GM12878 (cell line): ENCODE data around the gene TOP2A. TPM values are rescaled to one million over a fixed set of nuclear protein-coding genes. Genes with fewer than 3 reads are reported as not detected.

ENCODE experiments used
- ATAC-seq: fragments of 200-7000 bp; cut with Tn5 transposase; 3 replicates; pipeline ENCODE4 v1.9.1; 2020; ENCODE audit warnings: mild to moderate bottlenecking, moderate library complexity
- BruUV-seq: library from RNA; stranded (reverse); fragments of 400-500 nt; replicated peaks from 2 replicates; lab custom pipeline; 2021; lab: Mats Ljungman, UMichigan
- CTCF ChIA-PET: fragments of 300-600 bp; sonication (Branson Sonifier 250); formaldehyde crosslinking; extraction: SDS; loops from one replicate; lab custom pipeline; 2021; ENCODE audit warnings: inconsistent platforms; lab: Yijun Ruan, JAX
- POLR2A ChIA-PET: fragments of 350-600 bp; formaldehyde crosslinking; extraction: SDS; loops from one replicate; lab custom pipeline; 2021; ENCODE audit warnings: inconsistent platforms; lab: Charles Lee
- RAD21 ChIA-PET: fragments of 300-600 bp; sonication (Branson Sonifier 250); formaldehyde crosslinking; loops from one replicate; lab custom pipeline; 2023; ENCODE audit warnings: antibody characterized with exemption; ENCODE audit not compliant: unreplicated experiment; lab: Charles Lee
- SMC1A ChIA-PET: fragments of 300-600 bp; sonication (Branson Sonifier 250); formaldehyde crosslinking; loops from one replicate; lab custom pipeline; 2023; ENCODE audit not compliant: unreplicated experiment, uncharacterized antibody; lab: Charles Lee
- DNase-seq: peaks from one replicate; pipeline ENCODE4 v3.0.0-alpha.2; 2011; ENCODE audit warnings: low read depth, low spot score
- FAIRE-seq: peaks from 3 replicates; lab custom pipeline; 2011; peaks lifted over from hg19 to GRCh38; lab: Jason Lieb, UNC
- H2AFZ ChIP-seq: 2 replicates; pipeline ENCODE4 v1.6.0; 2011; ENCODE audit warnings: low read depth, low read length, control low read depth; ENCODE audit not compliant: control insufficient read depth
- H3K27ac ChIP-seq: 2 replicates; pipeline ENCODE4 v1.5.1; 2011; ENCODE audit warnings: control low read depth; ENCODE audit not compliant: control insufficient read depth, insufficient read depth
- H3K27me3 ChIP-seq, 2 experiments: replicated peaks in 1 of 2; 2 replicates each; pipeline versions ENCODE4 v1.6.0 to v1.6.1; 2011; ENCODE audit warnings: low read length in 1 of 2; ENCODE audit not compliant: control insufficient read depth in 2 of 2, insufficient read depth in 2 of 2
- H3K36me3 ChIP-seq, 2 experiments: 2 replicates each; pipeline ENCODE4 v1.5.1; 2011; ENCODE audit warnings: low read length in 1 of 2; ENCODE audit not compliant: control insufficient read depth in 2 of 2, insufficient read depth in 2 of 2
- H3K4me1 ChIP-seq: 2 replicates; pipeline ENCODE4 v1.6.1; 2011; ENCODE audit warnings: mild to moderate bottlenecking, low read length, moderate library complexity, mixed read lengths; ENCODE audit not compliant: control insufficient read depth, insufficient read depth
- H3K4me2 ChIP-seq: 2 replicates; pipeline ENCODE4 v1.6.0; 2011; ENCODE audit warnings: control low read depth; ENCODE audit not compliant: control insufficient read depth, insufficient read depth
- H3K4me3 ChIP-seq: fragments of 200-600 bp; sonication (generic); 2 replicates; pipeline ENCODE4 v1.5.1; 2016
- H3K79me2 ChIP-seq: 2 replicates; pipeline ENCODE4 v1.6.0; 2011; ENCODE audit warnings: low read length; ENCODE audit not compliant: control insufficient read depth, insufficient read depth
- H3K9ac ChIP-seq: 2 replicates; pipeline ENCODE4 v1.8.0; 2011; ENCODE audit warnings: low read length, control low read depth, mixed read lengths; ENCODE audit not compliant: control insufficient read depth, insufficient read depth
- H3K9me3 ChIP-seq: replicated peaks from 3 replicates; pipeline ENCODE4 v1.5.1; 2011; ENCODE audit warnings: mild to moderate bottlenecking, low read length; ENCODE audit not compliant: control insufficient read depth, insufficient read depth
- H4K20me1 ChIP-seq: 2 replicates; pipeline ENCODE4 v1.6.0; 2011; ENCODE audit not compliant: control insufficient read depth, insufficient read depth
- EP300 ChIP-seq, 2 experiments: fragments of 150-350 bp in 1 of 2; IDR thresholded peaks; 2 replicates each; pipeline ENCODE4 v1.6.1; 2011 to 2012; ENCODE audit warnings: low read depth in 2 of 2, low read length in 2 of 2, borderline replicate concordance in 1 of 2, improper control_type of control experiment in 1 of 2, inconsistent platforms in 1 of 2; ENCODE audit not compliant: control insufficient read depth in 1 of 2
- HDAC6 ChIP-seq: fragments of 200-600 bp; sonication (generic); IDR thresholded peaks from one replicate; pipeline ENCODE4 v1.8.0; 2017; ENCODE audit warnings: antibody characterized with exemption; ENCODE audit not compliant: unreplicated experiment
- KDM1A ChIP-seq: fragments of 200-600 bp; sonication (generic); IDR thresholded peaks from 2 replicates; pipeline ENCODE4 v1.6.1; 2016; ENCODE audit warnings: borderline replicate concordance
- MTA3 ChIP-seq: IDR thresholded peaks from 2 replicates; pipeline ENCODE4 v1.6.1; 2012; ENCODE audit warnings: low read length, inconsistent platforms, borderline replicate concordance
- MYB ChIP-seq: fragments of 150-350 bp; IDR thresholded peaks from 2 replicates; pipeline ENCODE4 v1.6.1; 2014; ENCODE audit warnings: mild to moderate bottlenecking, low read depth, low read length, borderline replicate concordance
- NRF1 ChIP-seq: conservative IDR thresholded peaks from 2 replicates; pipeline ENCODE4 v1.6.1; 2011; ENCODE audit warnings: mild to moderate bottlenecking, low read depth, low read length, improper control_type of control experiment
- PBX3 ChIP-seq: IDR thresholded peaks from 2 replicates; pipeline ENCODE4 v1.6.1; 2011; ENCODE audit warnings: mild to moderate bottlenecking, low read depth, low read length, moderate library complexity; ENCODE audit not compliant: insufficient replicate concordance
- RAD21 ChIP-seq: IDR thresholded peaks from 2 replicates; pipeline ENCODE4 v1.6.1; 2011; ENCODE audit warnings: mild to moderate bottlenecking, low read depth, low read length, moderate library complexity; ENCODE audit not compliant: insufficient read depth
- RAD51 ChIP-seq: fragments of 450-650 bp; IDR thresholded peaks from 2 replicates; pipeline ENCODE4 v1.6.1; 2016; ENCODE audit warnings: moderate library complexity, mild to moderate bottlenecking, inconsistent platforms
- ZBTB33 ChIP-seq: fragments of 450-650 bp; IDR thresholded peaks from 2 replicates; pipeline ENCODE4 v1.6.1; 2017; ENCODE audit warnings: mild to moderate bottlenecking
- ZBTB40 ChIP-seq: fragments of 450-650 bp; IDR thresholded peaks from 2 replicates; pipeline ENCODE4 v1.6.1; 2016; ENCODE audit warnings: mild to moderate bottlenecking, moderate library complexity, borderline replicate concordance
- ZNF24 ChIP-seq: fragments of 450-650 bp; IDR thresholded peaks from 2 replicates; pipeline ENCODE4 v1.6.1; 2017; ENCODE audit warnings: antibody characterized with exemption, mild to moderate bottlenecking
- ZNF622 ChIP-seq: fragments of 450-650 bp; IDR thresholded peaks from 2 replicates; pipeline ENCODE4 v1.6.1; 2017; ENCODE audit warnings: mild to moderate bottlenecking, inconsistent platforms
- WGBS: methylation state at CpG from one replicate; pipeline ENCODE4 v1.1.6; 2016; ENCODE audit warnings: low lambda C conversion rate; ENCODE audit not compliant: insufficient replicate concordance, insufficient coverage; ENCODE audit errors: missing lambda C conversion rate; 5-methylcytosine and 5-hydroxymethylcytosine counted together
- in situ Hi-C: fragments of 300-500 bp; cut with MboI; formaldehyde crosslinking; loops from 9 replicates; pipeline ENCODE4 v1.14.3; 2018; ENCODE audit warnings: mixed read lengths
- intact Hi-C: fragments of 100-400 bp; cut with micrococcal nuclease; formaldehyde crosslinking; loops from one replicate; pipeline ENCODE4 v1.14.2; 2022; ENCODE audit not compliant: unreplicated experiment
- polyA plus RNA-seq, 11 experiments: library from polyadenylated mRNA; depleted of rRNA in 4 of 11; unstranded in 6 of 11; stranded (reverse) in 5 of 11; fragments of >200 nt; fragmentation: Nextera tagmentation in 4 of 11; fragmentation: Illumina TruSeq in 1 of 11; extraction: Ambion mirVana in 4 of 11; extraction: Trizol in 1 of 11; gene quantifications; 1 replicate in 1 of 11; 2 replicates in 10 of 11; pipeline versions ENCODE4 v1.2.1 to v1.2.3, GENCODE V29; 2011 to 2016; ENCODE audit warnings: inconsistent platforms in 2 of 11, missing spikeins in 2 of 11, low read depth in 1 of 11
- total RNA-seq, 4 experiments: library from RNA; depleted of rRNA in 3 of 4; stranded (reverse); fragments of >200 nt in 3 of 4; fragmentation: Illumina TruSeq in 1 of 4; extraction: Trizol in 1 of 4; gene quantifications; 2 replicates each; pipeline versions ENCODE4 v1.2.1 to v1.2.3, GENCODE V29; 2013 to 2021

TOP2A gene
- total and polyA plus RNA-seq, 10 of the 15 experiments (the other 5 are each of a cell fraction or from before 2014, with no cell fraction given): 117 to 275 (median 232) TPM

- in situ Hi-C loops: no loop called here
- H3K9ac ChIP-seq: no peak overlapping the region
These were observed 50.7 kb downstream of the TOP2A start for GRCh38 chr17:40366861-40367518.

More at GRCh38 chr17:40366861-40367518, 50.7 kb downstream of the TOP2A start:
- Histone ChIP-seq H3K4me1 (no peaks in the 10 kb centered on the region; the same call in none of the 2 replicates), H3K36me3 (no peaks in the 10 kb centered on the region), H3K4me2 (no peak overlapping the region), H4K20me1 (no peaks in the 10 kb centered on the region), H2AFZ (no peak overlapping the region), H3K9me3 (no peaks in the 10 kb centered on the region; the same call in 2 of the 3 replicates), H3K27ac (no peak overlapping the region), H3K79me2 (no peaks in the 10 kb centered on the region), H3K4me3 (no peak overlapping the region), H3K27me3 (no peaks in the 10 kb centered on the region)
- no peak for FAIRE-seq
- WGBS: 43% methylated on average over 17 of the region's 17 CpGs
- SMC1A ChIA-PET: interaction anchor here (1.9 kb wide), 1 partner anchor 165 kb away, joined by 7 read pairs; no protein-coding TSS in a partner anchor
- no TSS peak for BruUV-seq
- no peak for ATAC-seq
- DNase-seq: no peak
- CTCF ChIA-PET: no interaction called here
- RAD21 ChIA-PET: interaction anchor here (1.5 kb wide), 1 partner anchor 50 kb away, joined by 4 read pairs; the partner anchor contains the start of gene TOP2A
- POLR2A ChIA-PET: interaction anchor here (0.5 kb wide), 1 partner anchor 71 kb away, joined by 3 read pairs; no protein-coding TSS in a partner anchor
- TF ChIP-seq ZNF24 (no peak), MTA3 (no peak), ZNF622 (no peak), NRF1 (no peak), RAD51 (no peak), MYB (no peak), HDAC6 (no peak), ZBTB40 (no peak), KDM1A (no peak), EP300 (IDR thresholded peaks at IDR 0.05; ENCODE audit: borderline replicate concordance in 1 of 2, control insufficient read depth in 1 of 2, low read depth in 2 of 2, low read length in 2 of 2) (no peak), RAD21 (no peak), ZBTB33 (no peak), PBX3 (no peak)
- intact Hi-C loops: no loop called here
